NCI-H2227 (cell line): ENCODE measurements around the gene VAV3.

Experiments used
- DNase-seq: peaks from one replicate; lab custom pipeline; 2025; ENCODE audit not compliant: unreplicated experiment; lab: John Stamatoyannopoulos, UW

VAV3 gene

GRCh38 chr1:107604825-107605224 lies 360.2 kb downstream of the VAV3 start:
- no peak for DNase-seq

DNA sequence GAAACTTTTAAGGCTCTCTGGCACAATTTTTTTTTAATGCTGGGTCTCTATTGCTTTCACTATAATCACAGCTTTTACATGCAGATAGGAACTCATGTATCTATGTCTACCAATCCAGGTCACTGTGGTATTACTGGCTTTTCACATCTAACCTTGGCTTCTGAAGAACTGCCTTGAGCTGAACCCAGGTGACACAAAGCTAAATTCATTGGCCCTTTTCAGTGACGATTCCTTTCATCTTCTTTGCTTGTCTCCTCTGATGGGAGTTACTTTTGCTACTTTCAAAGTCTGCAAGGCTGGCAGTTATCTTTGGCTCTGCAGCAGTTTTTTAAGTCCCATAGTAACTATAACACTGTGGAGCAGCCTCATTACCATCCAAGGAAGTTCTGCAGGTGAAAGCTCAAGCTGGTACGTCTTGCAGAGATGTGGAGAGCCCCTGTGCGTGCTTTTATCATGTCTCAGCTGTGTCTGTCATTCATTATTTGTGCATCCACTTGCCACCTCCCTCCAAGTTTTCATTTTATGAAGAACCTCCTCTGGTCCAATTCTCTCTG lies 364.3 kb downstream of the VAV3 start:
- no peak for DNase-seq

- no peak for DNase-seq
Observed at GRCh38 chr1:107599220-107599619, 365.8 kb downstream of the VAV3 start.

- no peak for DNase-seq
Observed at GRCh38 chr1:107597290-107597689, 367.7 kb downstream of the VAV3 start.

GRCh38 chr1:107594536-107594935 lies 370.4 kb downstream of the VAV3 start:
- DNase-seq: no peak

GRCh38 chr1:107593501-107594209 lies 371.3 kb downstream of the VAV3 start:
- no peak for DNase-seq

- no peak for DNase-seq
Observed at GRCh38 chr1:107590900-107591622, 373.9 kb downstream of the VAV3 start.

GRCh38 chr1:107590087-107590486 lies 374.9 kb downstream of the VAV3 start:
- no peak for DNase-seq

DNA sequence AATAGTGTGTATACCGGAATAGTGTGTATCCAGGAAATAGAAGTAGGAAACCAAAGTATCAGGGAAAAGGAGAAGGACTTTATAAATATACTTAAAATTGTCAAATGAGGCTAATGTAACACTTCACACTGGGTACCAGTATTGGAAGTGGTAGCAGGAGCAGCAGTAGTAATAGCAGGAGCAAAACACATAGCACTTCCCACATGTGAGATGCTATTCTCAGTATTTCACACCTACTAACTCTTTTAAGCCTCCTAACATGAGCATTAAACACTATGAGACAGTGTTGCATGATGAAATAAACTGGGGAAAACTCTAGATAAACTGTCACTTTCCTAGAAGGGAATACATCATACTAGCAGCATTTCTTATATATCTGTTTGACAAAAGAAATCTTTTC lies 376.7 kb downstream of the VAV3 start:
- no peak for DNase-seq

GRCh38 chr1:107575226-107575625 lies 389.8 kb downstream of the VAV3 start:
- DNase-seq: no peak

GRCh38 chr1:107574044-107574443 lies 390.9 kb downstream of the VAV3 start:
- no peak for DNase-seq

- no peak for DNase-seq
Observed at GRCh38 chr1:107572674-107573211, 392.2 kb downstream of the VAV3 start.

DNA sequence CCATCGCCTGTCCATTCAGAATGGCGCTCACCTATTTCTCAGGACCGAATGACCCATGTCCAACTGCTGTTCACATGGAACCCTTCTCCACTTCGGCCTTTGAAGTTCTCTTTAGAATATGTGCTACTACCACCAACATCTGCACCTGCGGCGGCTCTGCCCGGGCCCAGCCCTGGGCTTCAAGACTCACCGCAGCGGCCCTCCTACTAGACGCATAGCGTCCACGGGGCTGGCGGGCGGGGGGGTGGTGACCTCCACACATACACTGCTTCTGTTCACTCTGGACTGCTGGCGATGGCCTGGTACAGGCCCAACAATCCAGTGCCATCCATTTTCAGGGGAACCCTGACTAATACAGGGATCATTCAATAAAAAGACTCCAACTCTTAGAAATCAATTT lies 394.2 kb downstream of the VAV3 start:
- no peak for DNase-seq

DNA sequence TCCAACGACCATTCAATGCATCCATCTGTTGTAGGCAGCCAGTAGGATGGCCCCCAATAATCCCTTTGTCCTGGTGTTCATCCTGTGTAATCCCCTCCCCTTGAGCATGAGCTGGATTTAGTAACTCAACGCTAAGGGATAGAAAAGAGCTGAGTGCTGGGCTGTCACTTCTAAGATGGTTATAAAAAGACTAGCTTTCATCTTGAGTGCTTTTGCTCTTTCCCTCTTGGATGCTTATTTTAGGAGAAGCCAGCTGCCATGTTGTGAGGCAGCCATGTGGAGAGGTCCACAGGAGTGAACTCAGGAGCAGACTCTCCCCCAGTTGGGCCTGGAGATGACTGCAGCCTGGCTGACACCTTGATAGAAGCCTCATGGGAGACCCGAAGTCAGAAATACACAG lies 401.5 kb downstream of the VAV3 start:
- no peak for DNase-seq

GRCh38 chr1:107559881-107560280 lies 405.1 kb downstream of the VAV3 start:
- DNase-seq: no peak

DNA sequence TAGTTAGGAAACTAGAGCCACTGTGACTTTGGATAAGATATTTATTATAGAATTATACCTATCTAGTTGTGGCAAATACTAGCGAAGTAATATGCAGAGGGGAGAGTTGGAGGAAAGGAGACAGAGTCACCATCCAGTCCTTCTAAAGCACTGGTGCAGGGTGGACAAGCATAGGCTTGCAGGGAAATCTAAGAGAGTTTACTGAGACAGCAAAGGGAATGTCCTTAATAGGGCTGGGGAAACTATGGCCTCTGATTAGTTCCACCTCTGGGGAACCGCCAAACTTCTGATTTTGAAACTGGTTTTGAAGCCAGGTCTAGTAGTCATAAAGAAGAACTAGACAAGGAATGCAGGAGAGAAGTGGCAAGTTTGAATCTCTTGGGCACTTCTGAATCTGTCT lies 407.9 kb downstream of the VAV3 start:
- no peak for DNase-seq

DNA sequence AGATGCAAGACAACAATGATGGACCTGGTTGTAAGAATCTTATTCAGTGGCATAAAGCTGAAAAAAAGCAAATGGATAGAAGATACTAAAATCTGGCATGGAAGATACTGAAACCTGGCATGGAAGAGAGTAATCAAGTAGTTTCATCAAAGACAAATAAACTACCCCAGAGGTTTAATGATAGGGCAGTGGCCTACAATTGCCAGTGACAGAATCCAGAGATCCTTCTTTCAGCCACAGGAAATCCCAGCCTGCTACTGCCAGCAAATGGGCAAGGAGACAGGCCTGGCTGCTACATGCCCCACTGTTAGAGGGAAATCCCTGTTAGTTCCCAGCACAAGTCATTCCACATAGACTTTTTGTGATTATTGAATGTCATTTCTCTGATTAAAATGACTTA lies 409.4 kb downstream of the VAV3 start:
- DNase-seq: no peak

GRCh38 chr1:107552781-107553180 lies 412.2 kb downstream of the VAV3 start:
- no peak for DNase-seq

GRCh38 chr1:107551456-107551855 lies 413.5 kb downstream of the VAV3 start:
- no peak for DNase-seq

DNA sequence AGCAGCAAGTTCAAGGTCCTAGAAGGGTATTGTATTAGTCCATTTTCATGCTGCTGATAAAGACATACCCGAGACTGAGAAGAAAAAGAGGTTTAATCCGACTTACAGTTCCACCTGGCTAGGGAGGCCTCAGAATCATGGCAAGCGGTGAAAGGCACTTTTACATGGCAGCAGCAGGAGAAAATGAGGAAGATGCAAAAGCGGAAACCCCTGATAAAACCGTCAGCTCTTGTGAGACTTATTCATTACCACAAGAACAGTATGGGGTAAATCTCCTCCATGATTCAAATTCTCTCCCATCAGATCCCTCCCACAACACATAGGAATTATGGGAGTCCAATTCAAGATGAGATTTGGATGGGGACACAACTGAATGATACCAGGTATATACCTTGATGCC lies 414.6 kb downstream of the VAV3 start:
- DNase-seq: no peak

DNA sequence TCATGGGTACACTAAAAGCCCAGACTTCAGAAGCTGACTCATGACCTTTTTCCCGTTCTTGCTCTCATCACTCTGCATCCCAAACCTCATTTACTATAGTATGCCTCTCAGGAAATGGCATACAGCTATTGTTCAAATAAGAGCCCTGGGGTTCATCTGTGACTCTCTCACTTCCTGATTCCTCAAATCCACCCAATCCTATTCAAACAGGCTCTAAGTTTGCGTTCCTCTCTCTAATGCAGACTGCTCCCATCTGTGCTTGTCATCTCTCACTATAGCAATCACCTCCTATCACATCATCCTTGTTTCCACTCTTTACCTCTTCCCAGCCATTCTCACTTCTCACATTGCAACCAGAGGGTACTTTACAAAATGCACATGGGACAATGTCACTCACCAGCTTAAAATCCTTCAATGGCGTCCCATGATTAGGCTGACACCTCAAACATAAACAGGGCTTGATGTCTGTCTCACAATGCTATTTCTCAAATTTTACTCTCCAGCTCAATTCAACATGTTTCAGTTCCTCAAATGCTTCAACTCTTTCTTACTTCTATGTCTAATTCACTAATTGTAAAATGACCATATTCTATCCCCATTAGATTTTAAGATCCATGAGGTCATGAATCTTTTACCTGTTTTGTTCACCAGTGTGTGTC lies 415.7 kb downstream of the VAV3 start:
- DNase-seq: no peak

DNA sequence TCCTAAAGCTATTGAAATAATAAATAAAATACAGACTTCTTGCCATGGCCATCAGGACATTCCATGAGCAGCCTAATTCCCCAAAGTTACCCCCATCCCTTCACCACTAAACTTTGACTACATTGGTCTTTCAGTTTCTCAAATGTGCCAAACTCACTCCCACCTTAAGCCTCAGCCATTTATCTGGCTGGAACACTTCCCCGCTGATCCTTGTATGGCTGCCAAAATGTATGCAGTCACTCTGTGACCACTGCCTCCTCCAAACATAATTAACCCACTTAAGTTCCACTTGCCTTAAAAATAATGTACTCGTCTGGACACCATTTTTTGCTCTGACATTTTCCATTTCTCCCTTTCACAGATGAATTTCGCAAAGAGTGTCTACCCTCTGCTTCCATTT lies 416.7 kb downstream of the VAV3 start:
- DNase-seq: no peak
